Retinal pigment epithelial cell (primary cell): ENCODE results near the gene MPPED2.

Experiments used
- DNase-seq: peaks from one replicate; pipeline ENCODE4 v3.0.0-alpha.2; 2010; ENCODE audit warnings: low read depth
- H3K4me3 ChIP-seq: 2 replicates; pipeline ENCODE4 v1.5.1; 2011; ENCODE audit warnings: mild to moderate bottlenecking, low read length, control low read depth, moderate library complexity
- TF ChIP-seq, protein P1 (sequence below): conservative IDR thresholded peaks from 2 replicates; pipeline ENCODE4 v1.5.1; 2011; ENCODE audit warnings: low read depth, low read length, control low read depth, inconsistent platforms

Gene MPPED2

GRCh38 chr11:30550022-30550542 lies 36.1 kb downstream of the MPPED2 start:
- no peak for DNase-seq
- H3K4me3 ChIP-seq: no peak overlapping the region
- TF ChIP-seq, protein P1, sequence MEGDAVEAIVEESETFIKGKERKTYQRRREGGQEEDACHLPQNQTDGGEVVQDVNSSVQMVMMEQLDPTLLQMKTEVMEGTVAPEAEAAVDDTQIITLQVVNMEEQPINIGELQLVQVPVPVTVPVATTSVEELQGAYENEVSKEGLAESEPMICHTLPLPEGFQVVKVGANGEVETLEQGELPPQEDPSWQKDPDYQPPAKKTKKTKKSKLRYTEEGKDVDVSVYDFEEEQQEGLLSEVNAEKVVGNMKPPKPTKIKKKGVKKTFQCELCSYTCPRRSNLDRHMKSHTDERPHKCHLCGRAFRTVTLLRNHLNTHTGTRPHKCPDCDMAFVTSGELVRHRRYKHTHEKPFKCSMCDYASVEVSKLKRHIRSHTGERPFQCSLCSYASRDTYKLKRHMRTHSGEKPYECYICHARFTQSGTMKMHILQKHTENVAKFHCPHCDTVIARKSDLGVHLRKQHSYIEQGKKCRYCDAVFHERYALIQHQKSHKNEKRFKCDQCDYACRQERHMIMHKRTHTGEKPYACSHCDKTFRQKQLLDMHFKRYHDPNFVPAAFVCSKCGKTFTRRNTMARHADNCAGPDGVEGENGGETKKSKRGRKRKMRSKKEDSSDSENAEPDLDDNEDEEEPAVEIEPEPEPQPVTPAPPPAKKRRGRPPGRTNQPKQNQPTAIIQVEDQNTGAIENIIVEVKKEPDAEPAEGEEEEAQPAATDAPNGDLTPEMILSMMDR: no peak

DNA sequence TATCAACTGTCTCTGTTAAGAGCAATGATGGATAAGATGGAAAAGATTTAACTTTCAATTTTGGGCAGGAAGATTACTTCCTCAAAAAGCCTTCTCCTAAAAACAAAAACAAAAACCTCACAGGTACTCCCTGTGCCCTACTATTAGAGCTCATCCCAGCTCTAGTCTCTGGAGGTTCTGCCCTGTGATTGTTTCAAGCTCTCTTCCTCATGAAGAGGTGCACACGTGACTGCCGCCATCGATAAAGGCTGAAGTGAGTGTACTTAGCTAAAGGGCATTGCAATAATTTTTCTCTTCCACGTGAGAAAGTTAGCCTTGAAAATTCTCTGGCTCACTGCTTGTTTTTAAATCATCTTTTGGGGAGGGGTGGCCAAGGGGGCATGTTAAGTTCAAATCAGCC lies 36.6 kb downstream of the MPPED2 start:
- TF ChIP-seq, protein P1: no peak
- no peak overlapping the region for H3K4me3 ChIP-seq
- DNase-seq: no peak

GRCh38 chr11:30546334-30546733 lies 39.8 kb downstream of the MPPED2 start:
- no peak overlapping the region for H3K4me3 ChIP-seq
- DNase-seq: no peak
- TF ChIP-seq, protein P1: no peak

GRCh38 chr11:30545507-30545906 lies 40.6 kb downstream of the MPPED2 start:
- no peak overlapping the region for H3K4me3 ChIP-seq
- TF ChIP-seq, protein P1: no peak
- no peak for DNase-seq

DNA sequence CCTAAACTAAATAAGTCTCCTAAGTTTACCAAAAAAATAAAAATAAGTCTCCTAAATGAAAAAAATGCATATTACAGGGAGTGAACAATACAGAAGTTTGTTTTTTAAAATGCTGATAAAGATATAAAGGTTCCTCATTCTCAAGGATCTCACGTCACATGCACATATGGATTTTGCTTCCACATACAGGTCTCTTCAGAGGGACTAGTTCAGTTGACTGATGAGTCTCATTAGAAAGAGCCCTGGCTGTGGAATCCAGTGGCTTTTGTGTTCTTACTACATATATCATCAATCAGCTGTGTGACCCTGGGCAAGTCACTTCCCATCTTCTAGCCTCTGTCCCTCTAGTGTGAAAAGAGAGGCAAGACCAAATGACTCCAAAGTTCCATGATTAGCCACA lies 43.1 kb downstream of the MPPED2 start:
- DNase-seq: no peak

DNA sequence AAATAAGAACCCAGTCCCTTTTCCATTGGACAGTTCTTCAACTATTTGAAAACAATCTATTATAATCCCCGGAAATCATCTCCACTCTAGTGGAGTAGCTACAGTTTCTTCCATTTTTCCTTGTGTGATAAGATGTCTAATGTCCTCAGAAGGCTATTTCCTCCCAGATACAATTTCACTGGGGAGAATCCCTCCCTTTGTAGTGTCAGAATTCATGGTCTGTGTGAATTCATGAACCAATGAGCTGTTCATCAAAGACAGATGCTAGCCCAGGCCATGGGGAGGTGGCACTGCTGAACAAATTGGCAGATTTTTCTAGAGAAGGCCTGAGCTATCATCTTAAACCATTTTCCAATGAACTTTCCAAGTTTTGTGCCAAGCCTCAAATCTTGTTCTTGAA lies 45.4 kb downstream of the MPPED2 start:
- TF ChIP-seq, protein P1: no peak
- no peak for DNase-seq
- H3K4me3 ChIP-seq: no peak overlapping the region

More for the DNA sequence above, 43.1 kb downstream of the MPPED2 start:
- no peak overlapping the region for H3K4me3 ChIP-seq
- TF ChIP-seq, protein P1: no peak

GRCh38 chr11:30538251-30538650 lies 47.9 kb downstream of the MPPED2 start:
- TF ChIP-seq, protein P1: no peak
- no peak overlapping the region for H3K4me3 ChIP-seq
- DNase-seq: no peak
